Heart left ventricle (tissue), 13 donors: ENCODE results near the gene ANKRD30A.

Source experiments
- CTCF ChIP-seq, 12 donors: fragments of 200-600 bp; sonication (generic) in 4 of 12; IDR thresholded peaks; one replicate each; pipeline versions ENCODE4 v1.5.0 to v1.8.0; 2018 to 2022; ENCODE audit warnings: antibody characterized with exemption in 12 of 12, mild to moderate bottlenecking in 5 of 12
- POLR2A ChIP-seq, 2 donors: fragments of 450-650 bp; IDR thresholded peaks; one replicate each; pipeline ENCODE4 v1.6.1; 2017; ENCODE audit warnings: antibody characterized with exemption in 2 of 2, mild to moderate bottlenecking in 2 of 2, moderate library complexity in 2 of 2
- donor health status: ischemic (EF 13 %, LVEDD 7.1; RV severe dilation, severe dysfunction).
- donor health status: DM: no; HTN: yes; CAD: no.
- donor health status: DM: no; HTN: no; CAD: no.
- donor health status: ischemic (EF 25% LVEDD 6.9; RV normal size, moderate dysfunction).
- donor health status: ischemic (EF 25% LVEDD 5.7; RV mildly dilated, moderate dysfunction).
- donor health status: ischemic (EF 35%, LVEDD 5.7; RV mildly dilated, moderate dysfunction).
- donor health status: nonischemic (EF 11% LVEDD 7.7; RV severe dilation, severe dysfunction).
- donor health status: DM: yes; HTN: yes; CAD: no.
- donor health status: PGD.
- donor health status: ischemic (EF 29% LVEDD 5.4; RV normal size, mild dysfunction).
- donor health status: nonischemic (EF 23%, LVEDD 6.1; RV moderate dilation, normal function).

- TF ChIP-seq CTCF (IDR thresholded peaks at IDR 0.05): no peak
- TF ChIP-seq POLR2A (IDR thresholded peaks at IDR 0.05): no peak
Observed at GRCh38 chr10:37246637-37247036, 121.2 kb downstream of the ANKRD30A start.
